Measurements from ENCODE around the gene RIPOR2. TPM values are rescaled to one million over a fixed set of nuclear protein-coding genes. Genes with fewer than 3 reads are reported as not detected.
A peak's percentile ranks its signal among the peaks of the same experiment; 100 is the strongest.

Gene RIPOR2
- total and polyA plus RNA-seq, 2 donors (not counting 3 experiments of a cell fraction or from before 2014, with no cell fraction given), result 0.10 TPM; not detected in 1

- Histone ChIP-seq H3K9me3 (replicated peaks; ENCODE audit: control insufficient read depth, insufficient read depth, low read length) (no peaks in the 10 kb centered on the region), H2AFZ (ENCODE audit: low read depth, low read length) (no peak overlapping the region), H3K4me2 (ENCODE audit: insufficient read depth, low read length) (peak overlapping the region; percentile 53), H3K4me3 (replicated peaks in 1 of 3; ENCODE audit: insufficient read depth in 1 of 3, low read depth in 1 of 3, low read length in 3 of 3) (no peak overlapping the region), H3K9ac (replicated peaks; ENCODE audit: extremely low read depth, insufficient read depth, low read length) (peak overlapping the region; percentile 12), H3K9me1 (replicated peaks; ENCODE audit: control insufficient read depth, extremely low read depth, insufficient read depth, low read length) (no peaks in the 10 kb centered on the region), H3K27me3 (ENCODE audit: control insufficient read depth in 2 of 2, insufficient read depth in 2 of 2, low read length in 2 of 2) (no peaks in the 10 kb centered on the region), H3K36me3 (ENCODE audit: control insufficient read depth in 2 of 2, extremely low read depth in 1 of 2, insufficient read depth in 2 of 2, low read length in 2 of 2) (peaks cover 0 to 15% of the 10 kb centered on the region in 2 experiments), H3K27ac (ENCODE audit: insufficient read depth, low read depth, low read length) (no peak overlapping the region), H3K4me1 (ENCODE audit: control insufficient read depth, extremely low read depth, insufficient read depth, low read length) (peaks cover 23% of the 10 kb centered on the region), H4K20me1 (replicated peaks; ENCODE audit: control insufficient read depth, extremely low read depth, insufficient read depth, low read length) (no peaks in the 10 kb centered on the region), H3K79me2 (ENCODE audit: control insufficient read depth, insufficient read depth, low read length) (peaks cover 54% of the 10 kb centered on the region)
- POLR2A ChIA-PET, result no interaction called here
- no TSS peak for BruUV-seq (replicated peaks)
- dilution Hi-C loops (cut with MboI; ENCODE audit: extremely low pct_ligation_motif_present, low sequenced_read_pairs) (no loop called here), intact Hi-C loops (cut with micrococcal nuclease) (loop anchor here (5.0 to 10.0 kb wide), 3 partner anchors 239 to 397 kb away; no protein-coding TSS in a partner anchor)
- FAIRE-seq (no peak), DNase-seq (ENCODE audit: low read depth, low spot score) (no peak)
- CTCF ChIA-PET, result interaction anchor here (1.6 kb wide), 1 partner anchor 197 kb away, joined by 7 read pairs; no protein-coding TSS in a partner anchor
- TF ChIP-seq CTCF (IDR thresholded peaks at IDR 0.05; ENCODE audit: extremely low read depth in 1 of 2, insufficient read depth in 1 of 2, low read depth in 1 of 2, low read length in 2 of 2) (no peak), JUN (IDR thresholded peaks at IDR 0.05; ENCODE audit: borderline replicate concordance, insufficient read depth, insufficient read length, low read depth) (no peak), MAX (IDR thresholded peaks at IDR 0.05; ENCODE audit: insufficient read depth, insufficient read length) (no peak), POLR2AphosphoS5 (IDR thresholded peaks at IDR 0.05; ENCODE audit: insufficient read depth, low read depth, low read length) (no peak), MYC (IDR thresholded peaks at IDR 0.05; ENCODE audit: low read depth, low read length) (no peak), FOS (IDR thresholded peaks at IDR 0.05; ENCODE audit: borderline replicate concordance, insufficient read depth, low read length) (no peak), POLR2A (IDR thresholded peaks at IDR 0.05; ENCODE audit: low read depth, low read length) (no peak), EZH2 (IDR thresholded peaks at IDR 0.05; ENCODE audit: borderline replicate concordance, low read depth, low read length, severe bottlenecking) (no peak), GATA2 (IDR thresholded peaks at IDR 0.05; ENCODE audit: insufficient read depth, insufficient read length, low read depth, low read length) (no peak)
Observed at GRCh38 chr6:24778121-24778520, 157.6 kb downstream of the RIPOR2 start.

Data from endothelial cell of umbilical vein (primary cell).